Calu3 (cell line): ENCODE measurements around the gene POLN. TPM values are rescaled to one million over a fixed set of nuclear protein-coding genes. Genes with fewer than 3 reads are reported as not detected.

ENCODE experiments used
- BruUV-seq: library from RNA; stranded (reverse); fragments of 400-500 nt; replicated peaks from 2 replicates; lab custom pipeline; 2021; lab: Mats Ljungman, UMichigan
- CTCF ChIA-PET: fragments of 300-600 bp; sonication (Branson Sonifier 250); formaldehyde crosslinking; loops from one replicate; lab custom pipeline; 2022; ENCODE audit warnings: antibody characterized with exemption; lab: Charles Lee
- DNase-seq: peaks from one replicate; pipeline ENCODE4 v3.0.0; 2022
- H3K27ac Mint-ChIP-seq: one replicate; pipeline ENCODE4 v1.8.0; 2022; ENCODE audit warnings: mixed read lengths; ENCODE audit not compliant: unreplicated experiment
- H3K27me3 Mint-ChIP-seq: one replicate; pipeline ENCODE4 v1.8.0; 2022; ENCODE audit warnings: mixed read lengths; ENCODE audit not compliant: unreplicated experiment
- H3K36me3 Mint-ChIP-seq: one replicate; pipeline ENCODE4 v1.8.0; 2022; ENCODE audit warnings: mild to moderate bottlenecking, moderate library complexity, mixed read lengths; ENCODE audit not compliant: insufficient read depth, unreplicated experiment
- H3K4me1 Mint-ChIP-seq: one replicate; pipeline ENCODE4 v1.8.0; 2022; ENCODE audit warnings: mild to moderate bottlenecking, low read depth, mixed read lengths; ENCODE audit not compliant: unreplicated experiment
- H3K4me3 Mint-ChIP-seq: one replicate; pipeline ENCODE4 v1.8.0; 2022; ENCODE audit warnings: mild to moderate bottlenecking, low read depth, moderate library complexity, mixed read lengths; ENCODE audit not compliant: unreplicated experiment
- H3K9me3 Mint-ChIP-seq: one replicate; pipeline ENCODE4 v1.8.0; 2022; ENCODE audit warnings: low read depth, mixed read lengths; ENCODE audit not compliant: unreplicated experiment
- CTCF ChIP-seq: fragments of 200-600 bp; IDR thresholded peaks from one replicate; pipeline ENCODE4 v1.8.0; 2022; ENCODE audit warnings: antibody characterized with exemption; ENCODE audit not compliant: unreplicated experiment
- intact Hi-C: fragments of 100-400 bp; cut with micrococcal nuclease; formaldehyde crosslinking; loops from one replicate; pipeline ENCODE4 v1.10.0; 2022; ENCODE audit not compliant: unreplicated experiment
- total RNA-seq: library from RNA; stranded (reverse); gene quantifications from 2 replicates; pipeline ENCODE4 v1.2.3, GENCODE V29; 2022

The POLN gene
- total RNA-seq, 1 experiment from 2014 or later: 4.1 TPM

- CTCF ChIA-PET: no interaction called here
- no peak for DNase-seq
- intact Hi-C loops: no loop called here
- no peaks in the 10 kb centered on the region for H3K9me3 Mint-ChIP-seq
- no peak overlapping the region for H3K27ac Mint-ChIP-seq
- no peak for TF ChIP-seq CTCF
- no TSS peak for BruUV-seq
- H3K4me1 Mint-ChIP-seq: no peaks in the 10 kb centered on the region
- H3K27me3 Mint-ChIP-seq: peaks cover 35% of the 10 kb centered on the region
- no peak overlapping the region for H3K4me3 Mint-ChIP-seq
- H3K36me3 Mint-ChIP-seq: no peaks in the 10 kb centered on the region
Observed at GRCh38 chr4:2273221-2273620, 31.3 kb upstream of the POLN start.

GRCh38 chr4:2272828-2273120 is 30.9 kb upstream of the POLN start:
- Mint-ChIP-seq H3K4me3 (no peak overlapping the region), H3K9me3 (no peaks in the 10 kb centered on the region), H3K27ac (no peak overlapping the region), H3K36me3 (no peaks in the 10 kb centered on the region), H3K4me1 (no peaks in the 10 kb centered on the region), H3K27me3 (peaks cover 35% of the 10 kb centered on the region)
- no peak for DNase-seq
- intact Hi-C loops: no loop called here
- BruUV-seq: no TSS peak
- CTCF ChIA-PET: no interaction called here
- no peak for TF ChIP-seq CTCF

GRCh38 chr4:2272026-2272827 is 30.3 kb upstream of the POLN start:
- Mint-ChIP-seq H3K4me1 (no peaks in the 10 kb centered on the region), H3K9me3 (no peaks in the 10 kb centered on the region), H3K36me3 (no peaks in the 10 kb centered on the region), H3K4me3 (no peak overlapping the region), H3K27me3 (peaks cover 35% of the 10 kb centered on the region), H3K27ac (no peak overlapping the region)
- no peak for TF ChIP-seq CTCF
- no TSS peak for BruUV-seq
- intact Hi-C loops: no loop called here
- DNase-seq: no peak
- CTCF ChIA-PET: no interaction called here

- H3K9me3 Mint-ChIP-seq: no peaks in the 10 kb centered on the region
- no peaks in the 10 kb centered on the region for H3K36me3 Mint-ChIP-seq
- intact Hi-C loops: no loop called here
- no peak for DNase-seq
- CTCF ChIA-PET: no interaction called here
- H3K27ac Mint-ChIP-seq: no peak overlapping the region
- H3K27me3 Mint-ChIP-seq: peaks cover 35% of the 10 kb centered on the region
- no peak overlapping the region for H3K4me3 Mint-ChIP-seq
- BruUV-seq: no TSS peak
- no peak for TF ChIP-seq CTCF
- no peaks in the 10 kb centered on the region for H3K4me1 Mint-ChIP-seq
Observed at GRCh38 chr4:2271279-2272025, 29.5 kb upstream of the POLN start.
